ENCODE data around the gene PIK3R3. TPM values are rescaled to one million over a fixed set of nuclear protein-coding genes. Genes with fewer than 3 reads are reported as not detected.
A peak's percentile ranks its signal among the peaks of the same experiment; 100 is the strongest.

PIK3R3 gene
- total RNA-seq, 1 experiment from 2014 or later: 30.2 TPM

DNA sequence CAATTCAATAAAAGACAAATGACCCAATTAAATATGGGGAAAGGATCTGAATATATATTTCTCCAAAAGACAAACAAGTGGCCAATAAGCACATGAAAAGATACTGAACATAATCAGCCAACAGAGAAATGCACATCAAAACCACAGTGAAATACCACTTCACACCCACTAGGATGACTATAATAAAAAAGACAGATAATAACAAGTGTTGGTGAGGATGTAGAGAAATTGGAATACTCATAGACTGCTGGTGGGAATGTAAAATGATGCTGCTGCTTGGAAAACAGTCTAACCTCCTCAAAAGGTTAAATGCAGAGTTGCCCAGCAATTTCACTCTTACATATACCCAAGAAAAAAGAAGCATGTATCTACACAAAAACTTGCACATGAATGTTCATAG is 48.9 kb downstream of the PIK3R3 start:
- H3K4me1 ChIP-seq (ENCODE audit: insufficient read depth, low read length, poor library complexity, severe bottlenecking): peaks cover 16% of the 10 kb centered on the region
- no peaks in the 10 kb centered on the region for H3K36me3 ChIP-seq (ENCODE audit: insufficient read depth, low read length, poor library complexity, severe bottlenecking)
- peaks cover 3% of the 10 kb centered on the region for H3K9me3 ChIP-seq (ENCODE audit: low read depth, low read length, poor library complexity, severe bottlenecking)
- POLR2A ChIA-PET (ENCODE audit: low non-redundant PET): interaction anchor here (0.6 kb wide), 1 partner anchor 21 kb away, joined by 6 read pairs; no protein-coding TSS in a partner anchor
- TF ChIP-seq, protein P1, sequence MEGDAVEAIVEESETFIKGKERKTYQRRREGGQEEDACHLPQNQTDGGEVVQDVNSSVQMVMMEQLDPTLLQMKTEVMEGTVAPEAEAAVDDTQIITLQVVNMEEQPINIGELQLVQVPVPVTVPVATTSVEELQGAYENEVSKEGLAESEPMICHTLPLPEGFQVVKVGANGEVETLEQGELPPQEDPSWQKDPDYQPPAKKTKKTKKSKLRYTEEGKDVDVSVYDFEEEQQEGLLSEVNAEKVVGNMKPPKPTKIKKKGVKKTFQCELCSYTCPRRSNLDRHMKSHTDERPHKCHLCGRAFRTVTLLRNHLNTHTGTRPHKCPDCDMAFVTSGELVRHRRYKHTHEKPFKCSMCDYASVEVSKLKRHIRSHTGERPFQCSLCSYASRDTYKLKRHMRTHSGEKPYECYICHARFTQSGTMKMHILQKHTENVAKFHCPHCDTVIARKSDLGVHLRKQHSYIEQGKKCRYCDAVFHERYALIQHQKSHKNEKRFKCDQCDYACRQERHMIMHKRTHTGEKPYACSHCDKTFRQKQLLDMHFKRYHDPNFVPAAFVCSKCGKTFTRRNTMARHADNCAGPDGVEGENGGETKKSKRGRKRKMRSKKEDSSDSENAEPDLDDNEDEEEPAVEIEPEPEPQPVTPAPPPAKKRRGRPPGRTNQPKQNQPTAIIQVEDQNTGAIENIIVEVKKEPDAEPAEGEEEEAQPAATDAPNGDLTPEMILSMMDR (conservative IDR thresholded peaks at IDR 0.05; ENCODE audit: low read depth, low read length): no peak
- no peak for TF ChIP-seq EZH2 (IDR thresholded peaks at IDR 0.05; ENCODE audit: borderline replicate concordance, low read depth, low read length, poor library complexity, severe bottlenecking)
- CTCF ChIA-PET: no interaction called here
- no peak overlapping the region for H3K27ac ChIP-seq (ENCODE audit: low read depth, low read length, poor library complexity, severe bottlenecking)
- intact Hi-C loops (cut with micrococcal nuclease; ENCODE audit: unreplicated experiment): no loop called here
- H3K4me3 ChIP-seq (ENCODE audit: low read depth, low read length, poor library complexity, severe bottlenecking): no peak overlapping the region
- H3K27me3 ChIP-seq (replicated peaks; ENCODE audit: insufficient read depth, low read depth, low read length, poor library complexity): no peaks in the 10 kb centered on the region
- DNase-seq (ENCODE audit: low spot score): no peak
- BruUV-seq (replicated peaks): no TSS peak

DNA sequence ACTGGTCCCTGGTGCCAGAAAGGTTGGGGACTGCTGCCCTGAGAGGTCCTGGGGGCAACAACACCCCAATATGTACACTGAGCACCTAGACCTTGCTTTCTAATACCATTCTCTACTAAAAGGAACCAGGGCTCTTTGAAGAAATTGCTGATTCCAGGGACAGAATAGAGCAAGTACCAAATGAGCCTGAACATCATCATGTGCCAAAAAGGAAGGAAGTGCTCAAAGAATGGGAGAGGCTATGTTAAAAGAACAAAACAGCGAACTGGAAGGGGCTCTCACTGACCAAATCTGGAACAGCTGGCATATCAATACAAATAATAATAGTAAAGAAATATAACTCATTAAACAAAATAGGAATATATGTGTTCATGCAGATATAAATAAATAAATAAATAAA is 50.8 kb downstream of the PIK3R3 start:
- no TSS peak for BruUV-seq (replicated peaks)
- H3K4me1 ChIP-seq (ENCODE audit: insufficient read depth, low read length, poor library complexity, severe bottlenecking): peaks cover 25% of the 10 kb centered on the region
- H3K27me3 ChIP-seq (replicated peaks; ENCODE audit: insufficient read depth, low read depth, low read length, poor library complexity): no peaks in the 10 kb centered on the region
- H3K36me3 ChIP-seq (ENCODE audit: insufficient read depth, low read length, poor library complexity, severe bottlenecking): no peaks in the 10 kb centered on the region
- peaks cover 3% of the 10 kb centered on the region for H3K9me3 ChIP-seq (ENCODE audit: low read depth, low read length, poor library complexity, severe bottlenecking)
- TF ChIP-seq, protein P1 (conservative IDR thresholded peaks at IDR 0.05; ENCODE audit: low read depth, low read length): no peak
- TF ChIP-seq EZH2 (IDR thresholded peaks at IDR 0.05; ENCODE audit: borderline replicate concordance, low read depth, low read length, poor library complexity, severe bottlenecking): no peak
- CTCF ChIA-PET: no interaction called here
- peak overlapping the region; percentile 53 for H3K27ac ChIP-seq (ENCODE audit: low read depth, low read length, poor library complexity, severe bottlenecking)
- POLR2A ChIA-PET (ENCODE audit: low non-redundant PET): no interaction called here
- intact Hi-C loops (cut with micrococcal nuclease; ENCODE audit: unreplicated experiment): no loop called here
- peak; percentile 40 for DNase-seq (ENCODE audit: low spot score)
- no peak overlapping the region for H3K4me3 ChIP-seq (ENCODE audit: low read depth, low read length, poor library complexity, severe bottlenecking)

DNA sequence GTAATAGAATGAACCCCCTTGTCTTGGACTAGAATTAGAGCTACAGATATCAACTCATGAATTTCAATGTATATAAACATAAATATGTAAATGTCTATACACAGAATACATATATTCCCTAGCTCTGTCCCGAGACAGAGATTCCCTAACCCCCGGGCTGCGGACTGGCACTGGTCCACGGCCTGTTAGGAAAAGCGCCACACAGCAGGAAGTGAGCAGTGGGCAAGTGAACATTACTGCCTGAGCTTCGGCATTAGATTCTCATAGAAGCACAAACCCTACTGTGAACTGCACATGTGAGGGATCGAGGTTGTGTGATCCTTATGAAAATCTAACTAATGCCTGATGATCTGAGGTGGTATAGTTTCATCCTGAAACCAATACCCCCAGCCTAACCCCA is 51.2 kb downstream of the PIK3R3 start:
- ChIA-PET CTCF (interaction anchor here (0.6 kb wide), 1 partner anchor 47 kb away, joined by 4 read pairs; no protein-coding TSS in a partner anchor), POLR2A (ENCODE audit: low non-redundant PET) (no interaction called here)
- DNase-seq (ENCODE audit: low spot score): peak; percentile 71
- Histone ChIP-seq H3K27me3 (replicated peaks; ENCODE audit: insufficient read depth, low read depth, low read length, poor library complexity) (no peaks in the 10 kb centered on the region), H3K4me1 (ENCODE audit: insufficient read depth, low read length, poor library complexity, severe bottlenecking) (peaks cover 25% of the 10 kb centered on the region), H3K9me3 (ENCODE audit: low read depth, low read length, poor library complexity, severe bottlenecking) (peaks cover 3% of the 10 kb centered on the region), H3K36me3 (ENCODE audit: insufficient read depth, low read length, poor library complexity, severe bottlenecking) (no peaks in the 10 kb centered on the region), H3K27ac (ENCODE audit: low read depth, low read length, poor library complexity, severe bottlenecking) (peak overlapping the region; percentile 53), H3K4me3 (ENCODE audit: low read depth, low read length, poor library complexity, severe bottlenecking) (no peak overlapping the region)
- intact Hi-C loops (cut with micrococcal nuclease; ENCODE audit: unreplicated experiment): no loop called here
- TF ChIP-seq EZH2 (IDR thresholded peaks at IDR 0.05; ENCODE audit: borderline replicate concordance, low read depth, low read length, poor library complexity, severe bottlenecking): no peak
- TF ChIP-seq, protein P1 (conservative IDR thresholded peaks at IDR 0.05; ENCODE audit: low read depth, low read length): no peak
- no TSS peak for BruUV-seq (replicated peaks)
